ENCODE measurements around the gene ZNF14. TPM values are rescaled to one million over a fixed set of nuclear protein-coding genes. Genes with fewer than 3 reads are reported as not detected.

The ZNF14 gene
- total and polyA plus RNA-seq, 10 of the 15 experiments (the other 5 are each of a cell fraction or from before 2014, with no cell fraction given), result 2.5 to 7.2 (median 4.6) TPM

DNA sequence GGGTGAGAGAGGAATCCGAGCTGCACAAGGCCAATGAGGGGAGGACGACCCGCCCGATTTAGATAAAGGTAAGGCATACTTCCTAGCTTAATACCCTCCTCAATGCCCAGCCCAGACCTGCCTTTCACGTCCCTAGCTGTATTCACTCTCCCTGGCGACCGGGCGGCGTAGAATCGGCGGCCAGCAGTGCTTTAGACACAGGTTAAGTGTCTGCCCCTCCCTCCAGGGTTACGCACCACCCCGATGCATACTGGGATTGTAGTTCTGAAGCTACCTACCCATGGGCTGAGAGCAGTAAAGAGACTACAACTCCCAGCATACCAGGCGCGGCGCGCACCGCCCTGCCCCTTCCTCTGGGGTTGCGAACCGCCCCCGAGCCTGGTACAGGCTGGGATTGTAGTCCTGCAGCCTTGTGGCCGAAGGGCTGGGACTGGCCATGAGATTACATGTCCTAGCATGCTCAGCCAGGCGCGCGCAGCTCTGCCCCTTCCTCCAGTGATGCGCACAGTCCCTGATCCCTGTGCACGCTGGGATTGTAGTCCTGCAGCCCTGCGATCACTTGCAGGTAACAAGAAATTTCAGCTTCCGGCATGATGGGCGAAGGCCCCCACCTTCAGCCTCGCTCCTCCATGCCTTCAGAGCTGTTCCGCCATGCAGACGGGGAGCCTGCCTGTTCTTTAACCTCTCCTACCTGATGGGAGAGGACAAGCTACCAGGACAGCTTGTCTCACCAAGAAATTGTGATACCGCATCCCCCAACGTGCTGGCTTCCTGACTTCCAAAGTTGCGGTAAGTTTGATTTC, 43.5 kb upstream of the ZNF14 start (continued):
- peak; percentile 35; the same call in 1 of the 2 replicates for TF ChIP-seq MAX (IDR thresholded peaks at IDR 0.05; ENCODE audit: low read depth, low read length)
- no peak for TF ChIP-seq TCF3 (IDR thresholded peaks at IDR 0.05; ENCODE audit: borderline replicate concordance, insufficient read depth, low read depth, low read length)
- TF ChIP-seq, protein P1, sequence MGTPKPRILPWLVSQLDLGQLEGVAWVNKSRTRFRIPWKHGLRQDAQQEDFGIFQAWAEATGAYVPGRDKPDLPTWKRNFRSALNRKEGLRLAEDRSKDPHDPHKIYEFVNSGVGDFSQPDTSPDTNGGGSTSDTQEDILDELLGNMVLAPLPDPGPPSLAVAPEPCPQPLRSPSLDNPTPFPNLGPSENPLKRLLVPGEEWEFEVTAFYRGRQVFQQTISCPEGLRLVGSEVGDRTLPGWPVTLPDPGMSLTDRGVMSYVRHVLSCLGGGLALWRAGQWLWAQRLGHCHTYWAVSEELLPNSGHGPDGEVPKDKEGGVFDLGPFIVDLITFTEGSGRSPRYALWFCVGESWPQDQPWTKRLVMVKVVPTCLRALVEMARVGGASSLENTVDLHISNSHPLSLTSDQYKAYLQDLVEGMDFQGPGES (IDR thresholded peaks at IDR 0.05), result no peak
- no peak for TF ChIP-seq SUZ12 (IDR thresholded peaks at IDR 0.05; ENCODE audit: unreplicated experiment)
- peak; percentile 37 for TF ChIP-seq NRF1 (conservative IDR thresholded peaks at IDR 0.05; ENCODE audit: low read depth, low read length)

DNA sequence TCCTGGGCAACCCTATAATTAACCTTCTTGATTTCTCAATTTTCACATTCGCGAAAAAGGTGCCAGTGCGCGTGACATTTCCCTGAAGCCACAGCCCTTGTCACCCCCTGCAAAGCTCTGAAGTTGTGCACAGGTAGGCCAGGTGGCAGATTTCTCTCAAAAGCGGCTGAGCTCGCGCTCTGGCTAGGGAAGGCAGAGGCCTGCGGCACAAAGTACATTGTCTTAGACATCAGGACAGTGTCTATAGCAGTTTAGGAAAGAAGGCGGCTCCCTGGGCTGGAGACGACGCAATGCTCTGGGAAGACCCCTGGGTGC, 42.9 kb upstream of the ZNF14 start:
- ChIA-PET POLR2A (interaction anchor here (0.8 to 2.1 kb wide), 10 partner anchors 43 to 138 kb away, joined by 3 to 12 read pairs (median 4); partner anchors contain the start of genes ZNF14, ZNF506 and ZNF93), SMC1A (ENCODE audit: uncharacterized antibody, unreplicated experiment) (interaction anchor here (0.6 to 2.4 kb wide), 11 partner anchors 9 to 127 kb away, joined by 3 to 18 read pairs (median 6); partner anchors contain the start of genes ATP13A1, ZNF101, ZNF14 and ZNF253), CTCF (interaction anchor here (0.6 to 1.4 kb wide), 6 partner anchors 45 to 244 kb away, joined by 3 to 4 read pairs (median 4); partner anchors contain the start of genes ZNF253 and ZNF506), RAD21 (ENCODE audit: unreplicated experiment) (interaction anchor here (0.7 to 2.3 kb wide), 8 partner anchors 43 to 244 kb away, joined by 3 to 16 read pairs (median 8); partner anchors contain the start of genes ZNF101, ZNF14, ZNF253 and ZNF506)
- DNase-seq (ENCODE audit: low read depth, low spot score) (no peak), FAIRE-seq (no peak), ATAC-seq (peak; percentile 21)
- peaks cover 0 to 5% of the 10 kb centered on the region in 2 experiments; a peak in 1 of 4 replicates for H3K36me3 ChIP-seq (ENCODE audit: control insufficient read depth in 2 of 2, insufficient read depth in 2 of 2, low read length in 1 of 2)
- peak overlapping the region; percentile 78 for H3K4me3 ChIP-seq
- H3K27ac ChIP-seq (ENCODE audit: control insufficient read depth, insufficient read depth), result peak overlapping the region; percentile 50
- TF ChIP-seq RBBP5 (conservative IDR thresholded peaks at IDR 0.05), result no peak
- TF ChIP-seq ASH2L (IDR thresholded peaks at IDR 0.05; ENCODE audit: borderline replicate concordance, low read depth), result 0 out of 2 replicates have a peak, but pooled peaks have one; percentile 5
- TSS peak; percentile 92 for BruUV-seq (replicated peaks)
- 2% methylated on average over 11 of the region's 11 CpGs for WGBS (ENCODE audit: insufficient coverage, insufficient replicate concordance, low lambda C conversion rate, missing lambda C conversion rate)
- H2AFZ ChIP-seq (ENCODE audit: control insufficient read depth, low read depth, low read length), result peak overlapping the region; percentile 63
- H3K4me1 ChIP-seq (ENCODE audit: control insufficient read depth, insufficient read depth, low read length), result no peaks in the 10 kb centered on the region
- peak overlapping the region; percentile 83 for H3K4me2 ChIP-seq (ENCODE audit: control insufficient read depth, insufficient read depth)
- H3K27me3 ChIP-seq (replicated peaks in 1 of 2; ENCODE audit: control insufficient read depth in 2 of 2, insufficient read depth in 2 of 2, low read length in 1 of 2), result no peaks in the 10 kb centered on the region
- intact Hi-C loops (cut with micrococcal nuclease; ENCODE audit: unreplicated experiment) (loop anchor here (2.0 kb wide), 1 partner anchor 107 kb away; the partner anchor contains the start of gene ZNF101), in situ Hi-C loops (cut with MboI) (loop anchor here (5.0 to 10.0 kb wide), 2 partner anchors 109 to 251 kb away; partner anchors contain the start of genes YJEFN3 and ZNF101)
- H3K9ac ChIP-seq (ENCODE audit: control insufficient read depth, insufficient read depth, low read length), result peak overlapping the region; percentile 64
- H3K79me2 ChIP-seq (ENCODE audit: control insufficient read depth, insufficient read depth, low read length), result peaks cover 3% of the 10 kb centered on the region
- no peaks in the 10 kb centered on the region for H4K20me1 ChIP-seq (ENCODE audit: control insufficient read depth, insufficient read depth)
- H3K9me3 ChIP-seq (replicated peaks; ENCODE audit: control insufficient read depth, insufficient read depth, low read length), result peaks cover 8% of the 10 kb centered on the region

Measured in GM12878 (cell line).